Ureter (tissue), 1 donor: Measurements from ENCODE around the gene SLC16A2. TPM values are rescaled to one million over a fixed set of nuclear protein-coding genes. Genes with fewer than 3 reads are reported as not detected.
"Not testable (repeated sequence)": the region's sequence is repeated elsewhere in the genome, so short reads cannot be mapped to it uniquely, and the experiment has no call there.

Experiments
- DNase-seq: peaks from one replicate; pipeline ENCODE4 v3.0.0-alpha.2; 2020; ENCODE audit warnings: low spot score
- total RNA-seq: library from RNA; stranded (reverse); gene quantifications from one replicate; pipeline ENCODE4 v1.2.4, GENCODE V29; 2023
- donor health status: DM: yes; HTN: yes; CAD: no.

The SLC16A2 gene
- total RNA-seq, 1 donor from 2014 or later, result 6.8 TPM

DNA sequence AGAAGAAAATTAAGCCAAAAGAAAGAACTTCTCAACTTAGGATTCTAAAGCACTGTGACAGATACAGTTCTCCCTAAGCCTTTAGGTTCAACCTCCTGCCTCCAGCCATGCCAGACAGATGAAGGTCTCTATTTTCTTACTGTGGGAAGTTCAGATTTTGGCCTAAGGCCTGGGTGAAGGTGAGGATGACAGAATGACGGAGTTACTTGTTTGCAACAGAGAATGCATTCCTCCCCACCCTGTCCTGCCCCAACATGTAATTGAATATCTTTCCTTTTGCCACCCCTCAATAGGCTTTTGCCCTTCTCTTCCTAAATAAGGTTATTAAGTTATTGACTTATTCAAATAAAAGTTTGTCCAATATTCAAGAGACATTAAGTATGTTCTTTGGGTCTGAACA, 25.6 kb downstream of the SLC16A2 start:
- no peak for DNase-seq

DNA sequence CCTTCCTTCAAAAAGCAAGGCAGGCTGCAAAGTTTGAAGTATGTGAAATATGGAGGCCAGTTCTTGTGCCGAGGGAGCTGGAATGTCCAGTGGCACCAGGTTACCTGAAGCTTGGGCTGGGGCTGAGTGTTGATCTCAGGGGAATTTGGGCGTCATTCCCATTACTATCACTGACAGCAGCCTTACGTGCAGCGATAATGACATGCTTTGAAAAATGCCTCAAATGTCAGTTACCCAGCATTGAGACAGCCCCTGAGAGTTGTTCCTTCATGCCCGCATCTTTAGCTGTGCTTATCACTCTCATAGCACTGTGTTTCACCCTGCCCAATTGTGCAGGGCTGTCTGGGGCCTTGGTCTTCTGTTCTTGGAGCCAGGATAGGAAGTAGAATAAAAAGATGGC, 27.4 kb downstream of the SLC16A2 start:
- no peak for DNase-seq

DNA sequence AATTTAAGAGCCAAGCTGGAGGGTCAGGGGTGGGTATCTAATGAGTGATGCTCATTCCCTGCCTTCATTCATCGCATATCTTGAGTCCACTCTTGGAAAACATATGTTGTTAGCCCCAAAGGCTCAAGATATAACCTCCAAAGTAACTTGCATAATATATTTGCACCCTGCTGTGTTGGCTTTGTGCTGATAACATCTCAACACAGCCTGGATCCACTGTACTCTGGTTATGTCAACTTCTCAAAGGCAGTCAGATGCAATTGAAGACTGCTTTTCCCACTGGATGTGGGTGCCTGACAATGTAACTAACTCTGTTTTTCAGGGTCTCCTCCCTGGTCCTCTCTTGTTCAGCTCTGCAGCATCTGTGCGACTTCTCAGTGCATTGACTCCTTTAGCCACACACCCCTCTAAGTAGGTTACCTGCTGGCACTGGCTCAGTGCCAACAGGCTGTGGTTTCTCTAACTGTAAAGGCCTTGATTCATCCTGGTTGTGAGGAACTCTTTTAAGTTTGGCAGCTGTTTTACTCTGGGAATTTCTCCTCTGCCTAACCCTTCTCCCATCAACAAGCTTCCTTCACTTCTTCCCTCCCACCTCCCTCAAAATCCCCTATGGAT, 28.1 kb downstream of the SLC16A2 start:
- no peak for DNase-seq

DNA sequence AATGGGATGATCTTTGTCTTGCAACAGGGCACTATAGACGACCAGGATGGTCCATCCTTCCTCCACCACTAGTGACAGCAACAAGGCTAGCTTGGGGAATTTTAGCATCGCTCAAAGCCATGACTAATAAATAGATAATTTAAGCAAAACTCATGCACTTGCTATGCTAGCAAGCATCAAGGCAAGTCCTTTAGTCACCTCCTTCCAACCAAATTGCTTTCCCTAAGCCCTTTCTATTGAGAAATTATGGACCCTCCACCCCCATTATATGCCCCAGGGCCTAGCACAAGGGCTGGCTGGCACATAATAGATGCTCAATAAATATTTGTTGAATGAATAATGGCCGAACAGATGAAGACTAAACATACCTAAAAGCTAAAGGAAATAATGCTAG, 28.6 kb downstream of the SLC16A2 start:
- DNase-seq, result no peak

DNA sequence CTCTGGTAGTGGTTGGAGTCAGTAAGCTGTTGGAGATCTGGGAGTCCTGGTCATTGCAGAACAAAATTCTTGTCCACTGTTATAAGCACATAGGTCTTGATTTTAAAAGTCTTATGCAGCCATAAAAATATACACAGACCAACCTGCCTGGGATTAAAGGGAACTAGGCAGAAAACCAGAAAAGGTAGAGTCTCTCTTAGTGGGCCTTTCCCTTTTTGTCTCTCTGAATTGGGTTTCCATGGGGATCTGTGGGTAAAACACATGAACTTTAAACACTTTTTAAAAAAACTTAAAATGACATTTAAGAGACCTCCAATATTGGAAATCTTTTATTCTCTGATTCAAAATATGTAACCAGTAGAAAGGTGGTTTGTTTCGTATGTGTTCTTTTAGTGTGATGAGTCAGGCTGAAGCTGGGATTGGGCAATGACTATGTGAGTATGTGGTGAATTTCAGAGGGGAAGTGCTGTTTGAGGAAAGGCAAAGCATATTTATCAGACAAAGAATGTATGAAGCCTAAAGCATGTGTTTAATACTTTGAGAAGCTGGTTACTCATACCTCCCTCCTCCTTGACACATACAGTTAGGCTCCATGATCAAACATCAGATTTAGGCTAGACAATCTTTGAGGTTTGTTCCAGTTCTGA, 29.6 kb downstream of the SLC16A2 start:
- DNase-seq, result no peak

DNA sequence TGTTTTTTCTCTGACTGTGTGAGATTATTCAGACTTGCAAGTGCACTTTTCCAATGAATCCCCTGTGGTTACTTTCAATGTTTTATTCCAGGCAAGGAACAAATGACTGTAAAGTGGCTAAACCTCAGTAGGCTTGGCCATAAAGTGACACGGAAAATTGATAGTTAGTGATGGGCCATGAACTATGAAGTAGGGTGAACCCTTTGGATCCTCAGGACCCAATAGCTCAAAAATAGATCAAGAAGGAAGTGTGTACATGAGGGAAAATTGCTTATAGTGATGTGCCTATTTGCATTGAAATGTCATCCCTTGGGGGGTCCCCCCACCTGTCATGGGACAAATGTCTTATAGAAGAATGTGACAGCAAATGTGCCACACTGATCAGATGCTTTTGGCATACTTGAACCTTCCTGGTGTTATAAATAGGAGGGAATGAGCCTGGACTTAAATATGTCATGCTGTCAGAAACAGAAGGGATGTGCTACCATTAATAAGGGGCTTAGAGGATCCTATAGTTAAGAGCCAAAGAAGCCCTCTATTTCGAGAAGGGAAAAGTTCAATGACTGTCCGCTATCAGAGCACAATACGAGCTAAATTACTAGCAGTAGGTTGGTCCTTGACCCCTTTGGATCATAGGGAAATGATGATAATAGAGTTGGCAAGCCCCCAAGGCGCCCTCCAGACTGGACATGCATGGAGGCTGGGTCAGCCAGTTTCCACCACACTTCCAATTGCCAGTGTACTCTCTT, 30.3 kb downstream of the SLC16A2 start:
- no peak for DNase-seq

DNA sequence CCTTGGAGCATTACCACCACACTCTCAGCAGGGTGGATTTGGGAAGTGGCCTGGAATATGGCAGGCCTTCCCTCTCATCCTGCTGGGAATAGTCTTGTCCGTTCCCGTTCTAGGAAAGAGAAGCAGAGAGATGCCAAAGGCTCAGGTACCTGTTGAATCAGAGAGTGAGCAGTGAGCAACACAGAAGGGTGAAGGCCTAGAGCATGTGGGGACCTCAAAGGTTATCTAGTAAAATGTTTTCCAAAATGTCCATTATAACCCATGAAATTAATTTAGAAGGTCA, 30.8 kb downstream of the SLC16A2 start:
- DNase-seq, result no peak

DNA sequence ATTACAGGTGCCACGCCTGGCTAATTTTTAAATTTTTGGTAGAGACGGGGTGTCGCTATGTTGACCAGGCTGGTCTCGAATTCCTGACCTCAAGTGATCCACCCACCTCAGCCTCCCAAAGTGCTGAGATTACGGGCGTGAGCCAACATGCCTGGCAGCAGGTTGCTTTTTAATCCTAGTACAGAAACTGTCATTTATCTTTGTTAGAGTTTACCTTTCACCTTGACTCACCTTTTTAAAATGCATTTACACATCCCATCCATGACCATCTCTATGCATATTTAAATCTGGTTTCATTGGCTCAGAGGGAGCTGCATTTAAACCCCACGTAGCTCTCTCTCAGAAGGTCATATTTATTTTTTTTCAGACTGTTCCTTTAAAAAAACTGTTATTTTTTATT, 31.9 kb downstream of the SLC16A2 start:
- no peak for DNase-seq

DNA sequence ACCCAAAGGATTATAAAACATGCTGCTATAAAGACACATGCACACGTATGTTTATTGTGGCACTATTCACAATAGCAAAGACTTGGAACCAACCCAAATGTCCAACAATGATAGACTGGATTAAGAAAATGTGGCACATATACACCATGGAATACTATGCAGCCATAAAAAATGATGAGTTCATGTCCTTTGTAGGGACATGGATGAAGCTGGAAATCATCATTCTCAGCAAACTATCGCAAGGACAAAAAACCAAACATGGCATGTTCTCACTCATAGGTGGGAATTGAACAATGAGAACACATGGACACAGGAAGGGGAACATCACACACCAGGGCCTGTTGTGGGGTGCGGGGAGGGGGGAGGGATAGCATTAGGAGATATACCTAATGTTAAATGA, 32.9 kb downstream of the SLC16A2 start:
- not testable (repeated sequence) for DNase-seq

DNA sequence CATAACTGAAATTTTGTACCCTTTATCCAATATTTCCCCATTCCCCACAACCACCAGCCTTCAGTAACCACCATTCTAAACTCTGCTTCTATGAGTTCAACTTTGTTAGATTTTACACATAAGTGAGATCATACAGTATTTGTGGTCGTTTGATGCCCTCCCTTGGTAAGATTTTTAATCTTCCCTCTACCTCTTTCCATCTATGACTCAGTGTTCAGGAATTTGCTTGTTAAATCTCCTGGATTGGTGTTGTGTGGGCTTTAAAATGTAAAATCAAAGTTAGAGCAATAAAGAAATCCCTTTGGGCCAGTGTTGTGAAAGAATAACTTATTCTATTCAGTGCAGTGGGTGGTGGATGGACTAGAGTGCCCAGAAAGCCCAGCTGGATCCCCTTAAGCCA, 37.4 kb downstream of the SLC16A2 start:
- no peak for DNase-seq

DNA sequence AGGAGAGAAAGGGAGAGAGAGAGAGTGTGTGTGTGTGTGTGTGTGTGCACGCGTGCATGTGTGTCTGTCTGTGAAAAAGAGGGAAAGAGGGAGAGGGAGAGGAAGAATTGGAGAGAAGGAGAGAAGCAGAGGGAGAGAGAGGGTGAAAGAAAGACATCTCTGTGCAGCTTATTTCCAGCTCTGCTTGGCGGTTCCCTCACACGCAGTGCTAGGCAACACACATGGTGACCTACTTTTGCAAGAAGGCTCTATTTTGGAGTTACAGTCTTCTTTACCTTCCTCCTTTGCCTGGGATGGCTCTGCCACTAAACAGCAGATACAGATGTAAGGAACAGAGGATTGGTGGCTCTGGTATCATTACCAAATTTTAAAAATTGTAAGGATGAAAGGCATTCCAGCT, 40.1 kb downstream of the SLC16A2 start:
- no peak for DNase-seq

DNA sequence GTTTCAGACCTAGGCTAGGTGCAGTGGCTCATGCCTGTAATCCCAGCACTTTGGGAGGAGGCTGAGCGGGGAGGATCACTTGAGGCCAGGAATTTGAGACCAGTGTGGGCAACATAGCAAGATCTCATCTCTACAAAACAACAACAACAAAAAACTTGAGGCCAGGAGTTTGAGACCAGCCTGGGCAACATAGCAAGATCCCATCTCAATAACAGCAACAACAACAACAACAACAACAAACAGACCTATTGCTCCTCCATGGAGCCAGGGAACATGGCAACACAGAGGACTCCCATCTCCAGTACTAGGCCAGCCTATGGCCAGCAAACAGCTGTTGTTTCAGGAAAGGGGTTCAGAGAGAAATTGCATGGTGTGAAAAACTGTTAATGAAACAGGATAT, 43.4 kb downstream of the SLC16A2 start:
- no peak for DNase-seq

DNA sequence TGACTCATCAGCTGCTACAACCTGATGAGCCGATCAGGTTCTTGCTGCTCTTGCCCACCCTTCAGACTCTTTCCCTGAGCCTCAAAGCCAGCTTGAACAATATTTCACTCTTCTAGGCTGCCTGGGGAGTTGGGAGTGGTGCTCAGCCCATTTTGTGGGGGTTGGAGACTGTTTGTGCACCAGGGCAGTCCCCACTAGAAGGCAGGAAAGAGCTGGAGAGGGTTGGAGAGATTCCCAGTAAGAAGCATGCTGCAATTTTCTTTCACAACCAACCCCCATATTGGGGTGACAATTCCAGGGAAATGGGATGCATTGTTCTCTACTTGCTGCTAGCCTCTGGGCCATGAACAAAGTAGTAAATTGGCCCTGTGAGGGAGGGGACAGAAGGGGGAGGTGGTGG, 44.1 kb downstream of the SLC16A2 start:
- no peak for DNase-seq

DNA sequence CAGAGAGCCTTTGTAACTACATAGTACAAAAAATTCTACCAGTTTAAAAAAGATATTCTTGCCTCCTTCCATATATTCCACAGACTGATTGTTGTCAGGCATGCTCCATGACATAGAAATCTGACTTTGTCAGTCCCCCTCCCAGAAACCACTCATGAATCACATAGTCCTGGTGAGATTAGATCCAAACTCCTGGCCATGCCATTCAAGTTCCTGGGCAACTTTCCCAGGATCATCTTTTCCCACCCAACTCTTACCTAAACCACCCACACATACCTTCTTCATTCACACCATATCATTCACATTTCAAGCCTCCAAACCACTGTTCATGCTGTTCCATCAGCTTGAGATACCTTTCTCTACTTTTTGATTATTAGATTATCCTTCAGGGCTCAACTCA, 46.4 kb downstream of the SLC16A2 start:
- no peak for DNase-seq

DNA sequence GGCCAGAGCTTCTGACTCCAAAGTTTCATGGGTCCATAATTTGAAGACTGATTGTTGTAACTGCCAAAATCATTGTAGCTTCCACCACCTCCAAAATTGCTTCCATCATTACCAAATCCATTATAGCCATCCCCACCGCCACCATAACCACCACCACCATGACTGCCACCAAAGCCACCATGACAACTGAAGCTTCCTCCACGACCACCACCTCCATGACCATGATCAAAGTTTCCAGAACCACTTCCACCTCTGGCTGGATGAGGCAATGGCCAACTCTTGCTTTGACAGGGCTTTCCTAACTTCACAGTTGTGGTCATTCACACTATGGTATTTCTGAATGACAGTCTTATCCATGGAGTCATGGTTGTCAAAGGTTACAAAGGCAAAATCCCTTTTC, 51.8 kb downstream of the SLC16A2 start:
- not testable (repeated sequence) for DNase-seq

DNA sequence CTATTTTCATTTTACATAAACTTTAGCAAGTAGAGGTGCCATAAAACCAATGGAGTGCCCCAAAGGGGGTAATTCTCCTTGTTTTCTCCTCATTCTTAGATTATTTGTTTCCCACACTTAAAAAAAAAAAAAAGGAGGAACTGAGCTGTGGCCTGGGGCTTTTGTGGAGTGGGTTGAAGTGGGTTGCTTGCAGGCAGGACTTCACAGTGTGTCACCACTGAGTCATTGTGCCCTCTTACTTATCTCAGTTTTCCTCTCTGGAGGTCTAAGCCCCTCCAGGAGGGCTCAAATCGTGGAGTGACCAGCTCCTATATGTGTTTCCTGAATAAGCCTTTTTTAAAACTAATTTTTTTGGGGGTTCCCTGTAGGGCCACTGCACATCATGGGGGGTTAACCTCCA, 69.0 kb downstream of the SLC16A2 start:
- DNase-seq, result no peak

DNA sequence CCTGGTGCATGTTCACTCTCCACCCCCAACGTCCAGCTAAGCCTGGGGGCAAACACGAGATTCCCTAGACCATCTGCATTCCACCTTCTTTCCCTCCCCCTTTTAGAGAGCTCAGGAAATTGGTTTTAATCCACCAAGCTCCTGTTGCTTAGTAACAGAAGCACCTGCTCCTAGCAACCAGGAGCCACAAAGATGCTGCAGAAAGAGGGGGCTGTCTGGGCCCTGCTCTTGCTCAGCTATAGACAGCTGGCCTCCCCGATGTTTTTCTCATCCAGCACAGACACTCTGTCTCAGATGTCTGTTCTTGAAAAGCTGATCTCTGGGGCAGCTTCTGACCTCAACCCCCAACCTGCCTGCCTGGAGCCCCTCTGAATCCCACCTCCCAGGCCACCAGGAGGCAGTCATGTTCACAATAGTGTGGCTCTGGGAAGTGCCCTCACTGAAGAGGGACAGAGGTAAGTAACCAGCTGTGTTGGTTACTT, 71.5 kb downstream of the SLC16A2 start:
- DNase-seq, result no peak

DNA sequence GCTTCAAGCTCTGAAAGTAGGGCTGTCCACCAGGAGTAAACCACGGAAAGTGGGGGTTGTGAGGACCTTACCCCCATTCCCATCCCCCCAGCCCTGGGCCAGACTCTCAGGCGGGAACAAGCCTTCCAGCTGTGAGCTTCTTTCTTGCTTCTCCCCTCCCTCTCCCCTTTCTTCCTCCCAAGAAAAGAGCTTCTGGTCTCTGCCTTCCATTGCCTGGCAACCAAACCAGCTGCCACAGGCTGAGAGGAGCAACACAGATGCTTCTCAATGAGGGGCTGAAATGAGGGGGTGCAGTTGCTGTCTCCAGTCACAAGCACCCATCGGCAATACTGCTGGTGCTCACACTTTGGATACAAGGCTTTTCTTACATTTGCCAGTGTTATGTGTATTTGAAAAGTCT, 72.5 kb downstream of the SLC16A2 start:
- DNase-seq, result no peak

DNA sequence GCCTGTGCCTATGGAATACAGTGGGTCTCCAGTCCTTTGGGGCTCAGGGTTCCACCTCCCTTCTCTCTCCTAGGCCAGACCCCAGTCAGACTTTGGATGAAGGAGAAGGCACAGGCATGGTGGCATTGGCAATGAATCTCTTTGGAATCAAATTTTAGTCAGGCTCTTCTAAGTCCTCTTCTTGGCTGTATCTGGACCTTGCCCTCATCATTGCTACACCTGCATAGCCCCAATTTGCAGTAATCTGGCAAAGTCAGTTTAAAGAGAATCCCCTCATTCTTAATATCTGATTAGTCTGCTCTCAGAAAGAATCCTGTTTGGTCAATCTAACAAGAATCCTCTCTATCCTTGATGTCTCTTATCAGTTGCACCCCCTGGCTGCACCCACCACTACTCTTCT, 77.6 kb downstream of the SLC16A2 start:
- no peak for DNase-seq

DNA sequence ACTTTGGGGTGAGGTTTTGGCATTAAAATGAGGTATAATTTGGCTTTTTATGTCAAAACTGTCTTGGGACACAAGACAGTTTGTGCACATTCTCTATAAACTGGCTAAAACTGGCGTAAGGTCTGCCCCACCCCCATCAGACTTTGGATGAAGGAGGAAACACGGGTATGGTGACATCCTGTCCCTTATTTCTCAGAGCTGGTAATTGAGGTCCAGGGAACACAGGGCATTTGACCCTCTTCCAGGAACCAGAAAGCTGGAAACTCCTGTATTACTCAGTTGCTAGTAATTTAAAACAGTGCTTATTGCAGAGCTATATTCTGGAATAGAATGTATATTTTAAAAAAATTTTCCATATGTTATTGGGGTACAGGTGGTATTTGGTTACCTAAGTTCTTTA, 78.8 kb downstream of the SLC16A2 start:
- DNase-seq, result no peak

DNA sequence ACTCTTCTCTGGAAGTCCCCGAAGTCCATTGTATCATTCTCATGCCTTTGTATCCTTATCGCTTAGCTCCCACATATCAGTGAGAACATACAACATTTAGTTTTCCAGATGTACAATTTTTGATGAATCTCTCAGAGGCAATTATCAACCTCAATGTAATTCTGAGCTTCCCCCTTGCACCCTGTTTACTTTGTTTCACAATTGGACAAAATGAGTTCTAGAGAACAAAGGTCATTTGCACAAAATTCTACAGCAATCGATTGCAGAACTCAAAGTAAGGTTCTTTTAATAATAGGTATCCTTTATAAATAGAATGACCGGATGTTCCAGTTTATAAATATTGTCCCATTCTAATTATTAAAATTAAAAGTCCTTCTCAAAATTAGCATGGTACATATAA, 79.3 kb downstream of the SLC16A2 start:
- no peak for DNase-seq

DNA sequence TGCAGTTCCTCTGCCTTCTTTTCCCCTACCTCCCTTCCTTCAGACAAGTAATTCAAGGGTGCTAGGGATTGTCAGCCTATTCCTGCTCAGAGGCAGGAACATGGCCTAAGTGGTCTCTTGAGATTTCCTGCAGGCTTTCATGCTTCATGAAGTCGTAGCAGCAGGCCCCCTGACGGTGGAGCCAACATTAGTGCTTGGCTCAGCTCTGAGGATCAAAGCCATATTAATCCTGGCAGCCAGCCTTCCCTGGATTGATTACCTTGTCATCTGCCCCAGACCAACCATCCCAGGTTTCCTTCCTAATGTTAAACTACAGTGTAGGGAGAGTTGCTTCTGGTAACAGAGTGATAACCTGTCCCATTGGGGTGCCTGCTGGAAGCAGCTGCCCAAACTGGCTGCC, 84.1 kb downstream of the SLC16A2 start:
- DNase-seq, result no peak

DNA sequence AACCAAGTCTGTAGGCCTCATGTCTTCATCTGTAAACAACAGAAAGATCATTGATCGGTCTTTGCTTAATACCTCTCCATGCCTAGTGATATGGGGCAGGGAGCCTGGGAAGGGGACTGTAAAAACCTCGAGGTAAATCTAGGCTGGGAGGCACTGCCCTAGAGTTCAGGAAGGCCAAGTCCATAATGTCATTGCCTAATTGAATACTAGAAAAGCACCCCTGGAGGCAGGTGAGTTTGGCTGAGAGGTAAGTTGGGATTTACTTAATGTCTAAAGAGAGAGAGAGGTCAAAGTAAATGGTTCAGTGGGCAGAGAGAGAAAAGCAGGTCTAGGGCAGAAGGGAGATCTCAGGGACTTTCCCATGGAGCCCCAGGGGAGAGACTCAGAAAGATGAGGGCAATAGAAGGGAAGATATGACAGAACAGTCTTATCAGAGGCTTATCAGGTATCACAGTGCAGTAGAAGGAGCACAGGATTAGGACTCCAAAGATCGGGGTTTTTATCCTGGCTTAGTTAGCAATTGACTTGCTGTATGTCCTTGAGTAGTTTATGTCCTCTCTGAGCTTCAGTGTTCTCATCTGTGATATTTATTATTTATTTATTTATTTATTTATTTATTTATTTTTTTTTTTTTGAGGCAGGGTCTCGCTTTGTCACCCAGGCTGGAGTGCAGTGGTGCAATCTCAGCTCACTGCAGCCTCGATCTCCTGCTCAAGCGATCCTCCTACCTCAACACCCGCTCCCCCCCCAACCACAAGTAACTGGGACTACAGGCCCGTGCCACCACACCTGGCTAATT, 85.2 kb downstream of the SLC16A2 start:
- no peak for DNase-seq
